HepG2 (cell line): ENCODE results near the gene FAAP20. TPM values are rescaled to one million over a fixed set of nuclear protein-coding genes. Genes with fewer than 3 reads are reported as not detected.

Source experiments
- ETV5 ChIP-seq: IDR thresholded peaks from 2 replicates; pipeline ENCODE4 v1.6.1; 2018; ENCODE audit warnings: missing biosample characterization, missing genetic modification reagents, inconsistent platforms, borderline replicate concordance
- FOXC1 ChIP-seq: sonication (generic); formaldehyde crosslinking; IDR thresholded peaks from 2 replicates; pipeline ENCODE4 v1.8.0; 2022; ENCODE audit warnings: mild to moderate bottlenecking, missing genetic modification reagents, borderline replicate concordance
- FOXM1 ChIP-seq: sonication (generic); formaldehyde crosslinking; IDR thresholded peaks from 2 replicates; pipeline ENCODE4 v1.5.0; 2020; ENCODE audit warnings: missing genetic modification reagents
- HDAC6 ChIP-seq: fragments of 200-600 bp; sonication (generic); IDR thresholded peaks from 2 replicates; pipeline ENCODE4 v1.7.0; 2017; ENCODE audit warnings: mild to moderate bottlenecking, antibody characterized with exemption, low read length, low read depth
- HMGXB4 ChIP-seq, 2 experiments: sonication (generic) in 1 of 2; formaldehyde crosslinking in 1 of 2; IDR thresholded peaks; 2 replicates each; pipeline versions ENCODE4 v1.4.0 to v1.6.1; 2018 to 2020; ENCODE audit warnings: missing genetic modification reagents in 2 of 2, borderline replicate concordance in 1 of 2, low read depth in 1 of 2, mild to moderate bottlenecking in 1 of 2, missing biosample characterization in 1 of 2
- HNRNPL ChIP-seq: fragments of 200-400 bp; formaldehyde crosslinking; IDR thresholded peaks from 2 replicates; pipeline ENCODE4 v1.6.1; 2017; ENCODE audit warnings: mild to moderate bottlenecking, low read depth, low read length
- IKZF1 ChIP-seq: fragments of 450-650 bp; IDR thresholded peaks from 2 replicates; pipeline ENCODE4 v1.7.1; 2016
- KAT8 ChIP-seq: IDR thresholded peaks from 2 replicates; pipeline ENCODE4 v1.6.1; 2016; ENCODE audit warnings: missing genetic modification reagents, missing compliant biosample characterization
- MTA1 ChIP-seq: sonication (generic); formaldehyde crosslinking; IDR thresholded peaks from 2 replicates; pipeline ENCODE4 v1.4.0; 2020; ENCODE audit warnings: missing genetic modification reagents, mild to moderate bottlenecking, borderline replicate concordance
- MTERF4 ChIP-seq: sonication (generic); formaldehyde crosslinking; IDR thresholded peaks from 2 replicates; pipeline ENCODE4 v1.8.0; 2023; ENCODE audit warnings: mild to moderate bottlenecking, missing genetic modification reagents
- NFRKB ChIP-seq: fragments of 450-650 bp; IDR thresholded peaks from 2 replicates; pipeline ENCODE4 v1.6.1; 2017
- NR2C2 ChIP-seq: sonication (generic); formaldehyde crosslinking; IDR thresholded peaks from 2 replicates; pipeline ENCODE4 v1.4.0; 2020; ENCODE audit warnings: missing genetic modification reagents, mild to moderate bottlenecking, moderate library complexity, borderline replicate concordance
- NR2F6 ChIP-seq, 2 experiments: IDR thresholded peaks; 2 replicates each; pipeline ENCODE4 v1.6.1; 2016; ENCODE audit warnings: antibody characterized with exemption in 1 of 2, mild to moderate bottlenecking in 1 of 2
- RBFOX2 ChIP-seq: fragments of 200-400 bp; formaldehyde crosslinking; IDR thresholded peaks from 2 replicates; pipeline ENCODE4 v1.6.1; 2017; ENCODE audit warnings: low read depth, mild to moderate bottlenecking, low read length
- SMARCC2 ChIP-seq: fragments of 450-650 bp; IDR thresholded peaks from 2 replicates; pipeline ENCODE4 v1.6.1; 2017; ENCODE audit warnings: antibody characterized with exemption, mild to moderate bottlenecking
- SP4 ChIP-seq: sonication (generic); formaldehyde crosslinking; IDR thresholded peaks from 2 replicates; pipeline ENCODE4 v1.8.1; 2023; ENCODE audit warnings: mild to moderate bottlenecking, missing genetic modification reagents
- STAG1 ChIP-seq: sonication (generic); formaldehyde crosslinking; IDR thresholded peaks from 2 replicates; pipeline ENCODE4 v1.4.0; 2020; ENCODE audit warnings: missing genetic modification reagents
- ZNF30 ChIP-seq: sonication (generic); formaldehyde crosslinking; IDR thresholded peaks from 2 replicates; pipeline ENCODE4 v1.5.0; 2020; ENCODE audit warnings: mild to moderate bottlenecking, missing genetic modification reagents
- ZNF34 ChIP-seq: sonication (generic); formaldehyde crosslinking; IDR thresholded peaks from 2 replicates; pipeline ENCODE4 v1.4.0; 2020; ENCODE audit warnings: mild to moderate bottlenecking, missing genetic modification reagents, borderline replicate concordance
- ZNF780A ChIP-seq: sonication (generic); formaldehyde crosslinking; IDR thresholded peaks from 2 replicates; pipeline ENCODE4 v1.8.0; 2022; ENCODE audit warnings: mild to moderate bottlenecking, missing genetic modification reagents, moderate library complexity
- polyA plus RNA-seq, 8 experiments: library from polyadenylated mRNA; depleted of rRNA in 3 of 8; stranded (reverse) in 7 of 8; unstranded in 1 of 8; fragments of >200 nt; fragmentation: Illumina TruSeq in 4 of 8; extraction: Trizol in 4 of 8; gene quantifications; 2 replicates each; pipeline versions ENCODE4 v1.2.1 to v1.2.3, GENCODE V29; 2011 to 2016; ENCODE audit warnings: low read depth in 4 of 8, missing spikeins in 1 of 8, mixed read lengths in 1 of 8; ENCODE audit not compliant: insufficient read depth in 1 of 8
- total RNA-seq, 5 experiments: library from RNA; depleted of rRNA; stranded (reverse); fragments of >200 nt; fragmentation: Illumina TruSeq; extraction: Trizol; gene quantifications; 2 replicates each; pipeline ENCODE4 v1.2.3, GENCODE V29; 2016; ENCODE audit warnings: low read depth in 1 of 5
- TF ChIP-seq, protein P1 (sequence below): sonication (generic); formaldehyde crosslinking; IDR thresholded peaks from 2 replicates; pipeline ENCODE4 v1.8.0; 2022; ENCODE audit warnings: mild to moderate bottlenecking, missing genetic modification reagents, moderate library complexity
- TF ChIP-seq, protein P2 (sequence below): sonication (generic); formaldehyde crosslinking; IDR thresholded peaks from 2 replicates; pipeline ENCODE4 v1.4.0; 2020; ENCODE audit warnings: missing genetic modification reagents, borderline replicate concordance

The FAAP20 gene
- total and polyA plus RNA-seq, 2 of the 13 experiments (the other 11 are each of a cell fraction or from before 2014, with no cell fraction given): 9.6 to 10.8 TPM

DNA sequence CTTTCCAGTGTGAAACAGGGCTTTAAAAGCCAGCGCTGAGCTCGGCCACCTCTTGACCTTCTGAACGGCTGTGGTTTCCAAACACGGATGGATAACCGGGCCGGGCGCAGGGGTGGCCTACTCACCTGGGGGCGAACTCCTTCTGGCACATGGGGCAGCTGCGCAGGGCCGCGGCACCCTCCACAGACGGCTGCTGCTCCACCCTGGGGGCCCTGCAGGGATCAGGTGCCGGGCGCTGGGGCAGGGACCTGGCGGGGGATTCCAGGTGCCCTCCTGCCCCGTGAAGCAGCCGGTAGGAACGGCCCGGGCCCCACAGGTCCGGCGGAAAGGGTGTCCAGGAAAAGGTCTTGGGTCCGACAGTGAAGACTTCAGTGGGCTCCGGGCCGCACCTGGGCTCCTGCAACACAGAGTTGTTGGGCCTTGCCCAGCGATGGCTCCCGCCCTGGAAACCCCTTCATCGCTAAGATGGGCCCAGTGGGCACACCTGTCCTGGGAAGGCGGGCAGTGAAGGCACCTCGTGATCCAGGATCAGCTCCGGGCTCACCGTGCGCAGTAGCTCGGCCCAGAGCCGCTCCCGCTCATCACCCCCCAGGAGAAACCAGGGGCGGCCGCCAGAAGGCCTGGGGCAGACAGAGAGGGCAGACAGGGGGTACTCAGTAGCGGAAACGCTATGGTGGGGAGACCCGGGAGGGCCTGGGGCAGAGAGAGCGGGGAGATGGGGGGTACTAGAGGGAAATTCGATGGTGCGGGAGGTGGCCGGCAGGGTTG is 874 bp downstream of the FAAP20 start (continued):
- no peak for TF ChIP-seq FOXM1 (CRISPR knock-in tag)
- 0 out of 2 replicates have a peak, but pooled peaks have one; percentile 32 for TF ChIP-seq NR2C2 (CRISPR knock-in tag)
- TF ChIP-seq, protein P1, sequence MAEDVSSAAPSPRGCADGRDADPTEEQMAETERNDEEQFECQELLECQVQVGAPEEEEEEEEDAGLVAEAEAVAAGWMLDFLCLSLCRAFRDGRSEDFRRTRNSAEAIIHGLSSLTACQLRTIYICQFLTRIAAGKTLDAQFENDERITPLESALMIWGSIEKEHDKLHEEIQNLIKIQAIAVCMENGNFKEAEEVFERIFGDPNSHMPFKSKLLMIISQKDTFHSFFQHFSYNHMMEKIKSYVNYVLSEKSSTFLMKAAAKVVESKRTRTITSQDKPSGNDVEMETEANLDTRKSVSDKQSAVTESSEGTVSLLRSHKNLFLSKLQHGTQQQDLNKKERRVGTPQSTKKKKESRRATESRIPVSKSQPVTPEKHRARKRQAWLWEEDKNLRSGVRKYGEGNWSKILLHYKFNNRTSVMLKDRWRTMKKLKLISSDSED: 0 out of 2 replicates have a peak, but pooled peaks have one; percentile 29
- no peak for TF ChIP-seq ETV5 (CRISPR knock-in tag)
- TF ChIP-seq SP4 (CRISPR knock-in tag): no peak
- no peak for TF ChIP-seq HDAC6
- no peak for TF ChIP-seq ZNF34 (CRISPR knock-in tag)
- no peak for TF ChIP-seq ZNF30 (CRISPR knock-in tag)
- peak; percentile 32; the same call in 1 of the 2 replicates for TF ChIP-seq NR2F6 (IDR thresholded peaks at IDR 0.05)
- no peak for TF ChIP-seq NR2F6 (CRISPR knock-in tag; IDR thresholded peaks at IDR 0.05)
- no peak for TF ChIP-seq MTERF4 (CRISPR knock-in tag)
- TF ChIP-seq SMARCC2: no peak
- TF ChIP-seq RBFOX2: 0 out of 2 replicates have a peak, but pooled peaks have one; percentile 46
- TF ChIP-seq NFRKB: no peak
- no peak for TF ChIP-seq ZNF780A
- peak; percentile 74; the same call in 1 of the 2 replicates for TF ChIP-seq HNRNPL
- no peak for TF ChIP-seq KAT8 (CRISPR knock-in tag)
- TF ChIP-seq, protein P2, sequence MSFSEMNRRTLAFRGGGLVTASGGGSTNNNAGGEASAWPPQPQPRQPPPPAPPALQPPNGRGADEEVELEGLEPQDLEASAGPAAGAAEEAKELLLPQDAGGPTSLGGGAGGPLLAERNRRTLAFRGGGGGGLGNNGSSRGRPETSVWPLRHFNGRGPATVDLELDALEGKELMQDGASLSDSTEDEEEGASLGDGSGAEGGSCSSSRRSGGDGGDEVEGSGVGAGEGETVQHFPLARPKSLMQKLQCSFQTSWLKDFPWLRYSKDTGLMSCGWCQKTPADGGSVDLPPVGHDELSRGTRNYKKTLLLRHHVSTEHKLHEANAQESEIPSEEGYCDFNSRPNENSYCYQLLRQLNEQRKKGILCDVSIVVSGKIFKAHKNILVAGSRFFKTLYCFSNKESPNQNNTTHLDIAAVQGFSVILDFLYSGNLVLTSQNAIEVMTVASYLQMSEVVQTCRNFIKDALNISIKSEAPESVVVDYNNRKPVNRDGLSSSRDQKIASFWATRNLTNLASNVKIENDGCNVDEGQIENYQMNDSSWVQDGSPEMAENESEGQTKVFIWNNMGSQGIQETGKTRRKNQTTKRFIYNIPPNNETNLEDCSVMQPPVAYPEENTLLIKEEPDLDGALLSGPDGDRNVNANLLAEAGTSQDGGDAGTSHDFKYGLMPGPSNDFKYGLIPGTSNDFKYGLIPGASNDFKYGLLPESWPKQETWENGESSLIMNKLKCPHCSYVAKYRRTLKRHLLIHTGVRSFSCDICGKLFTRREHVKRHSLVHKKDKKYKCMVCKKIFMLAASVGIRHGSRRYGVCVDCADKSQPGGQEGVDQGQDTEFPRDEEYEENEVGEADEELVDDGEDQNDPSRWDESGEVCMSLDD (CRISPR knock-in tag): no peak
- 0 out of 2 replicates have a peak, but pooled peaks have one; percentile 5 for TF ChIP-seq STAG1
- TF ChIP-seq HMGXB4 (CRISPR knock-in tag; IDR thresholded peaks at IDR 0.05; ENCODE audit: borderline replicate concordance in 1 of 2, low read depth in 1 of 2): 0 out of 4 replicates have a peak, but pooled peaks of 1 of the 2 experiments have one; percentile 44
- TF ChIP-seq MTA1 (CRISPR knock-in tag): peak; percentile 23; the same call in 1 of the 2 replicates
- TF ChIP-seq FOXC1 (CRISPR knock-in tag): no peak
- TF ChIP-seq IKZF1: no peak
